CD14-positive monocyte (primary cell): ENCODE results near the gene C1QTNF3. TPM values are rescaled to one million over a fixed set of nuclear protein-coding genes. Genes with fewer than 3 reads are reported as not detected.
A peak's percentile ranks its signal among the peaks of the same experiment; 100 is the strongest.

Experiments used
- DNase-seq, 3 donors: peaks; one replicate each; pipeline ENCODE4 v3.0.0-alpha.2; 2011 to 2022
- H2AFZ ChIP-seq: 2 replicates; pipeline ENCODE4 v1.6.0; 2012; ENCODE audit warnings: mild to moderate bottlenecking, low read depth, low read length, inconsistent platforms; ENCODE audit not compliant: insufficient read depth, poor library complexity, severe bottlenecking
- H3K27ac ChIP-seq, 2 donors: 1 replicate in 1 of 2; 2 replicates in 1 of 2; pipeline ENCODE4 v1.5.1; 2012 to 2013; ENCODE audit warnings: low read length in 2 of 2, control low read depth in 1 of 2, inconsistent platforms in 1 of 2, low read depth in 1 of 2, mild to moderate bottlenecking in 1 of 2
- H3K27me3 ChIP-seq, 2 donors: one replicate each; pipeline versions ENCODE4 v1.6.0 to v1.6.1; 2011 to 2013; ENCODE audit warnings: low read length in 2 of 2; ENCODE audit not compliant: control insufficient read depth in 2 of 2, insufficient read depth in 2 of 2
- H3K36me3 ChIP-seq, 2 donors: replicated peaks in 1 of 2; 1 replicate in 1 of 2; 2 replicates in 1 of 2; pipeline versions ENCODE4 v1.5.1 to v1.6.1; 2012 to 2013; ENCODE audit warnings: low read length in 2 of 2, control low read depth in 1 of 2, inconsistent platforms in 1 of 2, mild to moderate bottlenecking in 1 of 2; ENCODE audit not compliant: insufficient read depth in 2 of 2, control insufficient read depth in 1 of 2
- H3K4me1 ChIP-seq, 2 donors: 1 replicate in 1 of 2; 2 replicates in 1 of 2; pipeline versions ENCODE4 v1.5.1 to v1.6.1; 2012 to 2013; ENCODE audit warnings: low read length in 2 of 2, control low read depth in 1 of 2, inconsistent platforms in 1 of 2, mild to moderate bottlenecking in 1 of 2, moderate library complexity in 1 of 2; ENCODE audit not compliant: insufficient read depth in 2 of 2, control insufficient read depth in 1 of 2
- H3K4me2 ChIP-seq: replicated peaks from 2 replicates; pipeline ENCODE3; 2012; ENCODE audit warnings: low read length, moderate library complexity, mild to moderate bottlenecking; ENCODE audit not compliant: poor library complexity, severe bottlenecking; ENCODE audit errors: extremely low read depth
- H3K4me3 ChIP-seq, 3 experiments: fragments of 200-600 bp in 1 of 3; sonication (generic) in 1 of 3; replicated peaks in 1 of 3; 1 replicate in 2 of 3; 2 replicates in 1 of 3; pipeline ENCODE4 v1.5.1; 2011 to 2013; ENCODE audit warnings: low read length in 3 of 3, mild to moderate bottlenecking in 3 of 3, control low read depth in 2 of 3, low read depth in 2 of 3, inconsistent platforms in 1 of 3, moderate library complexity in 1 of 3
- H3K79me2 ChIP-seq: 2 replicates; pipeline ENCODE4 v1.6.0; 2012; ENCODE audit warnings: mild to moderate bottlenecking, control low read depth, inconsistent platforms, low read length, moderate library complexity; ENCODE audit not compliant: insufficient read depth
- H3K9ac ChIP-seq: 2 replicates; pipeline ENCODE4 v1.6.0; 2017; ENCODE audit warnings: low read length, mild to moderate bottlenecking; ENCODE audit not compliant: insufficient read depth, poor library complexity, severe bottlenecking
- H3K9me3 ChIP-seq, 2 donors: replicated peaks in 1 of 2; 1 replicate in 1 of 2; 2 replicates in 1 of 2; pipeline versions ENCODE4 v1.5.1 to v1.6.1; 2012 to 2013; ENCODE audit warnings: low read length in 2 of 2, control low read depth in 1 of 2; ENCODE audit not compliant: control insufficient read depth in 1 of 2, insufficient read depth in 1 of 2
- H4K20me1 ChIP-seq: 2 replicates; pipeline ENCODE4 v1.6.0; 2012; ENCODE audit warnings: mild to moderate bottlenecking, low read length, control low read depth, moderate library complexity; ENCODE audit not compliant: insufficient read depth
- H3K27ac Mint-ChIP-seq, 7 donors: one replicate each; pipeline ENCODE4 v1.8.0; 2020; ENCODE audit warnings: mild to moderate bottlenecking in 7 of 7, mixed read lengths in 7 of 7, moderate library complexity in 6 of 7, inconsistent platforms in 2 of 7
- H3K27me3 Mint-ChIP-seq, 3 donors: one replicate each; pipeline ENCODE4 v1.8.0; 2021 to 2022; ENCODE audit warnings: low read depth in 3 of 3, mild to moderate bottlenecking in 3 of 3, mixed read lengths in 3 of 3, moderate library complexity in 3 of 3, inconsistent platforms in 1 of 3
- H3K36me3 Mint-ChIP-seq, 2 donors: one replicate each; pipeline ENCODE4 v1.8.0; 2020; ENCODE audit warnings: mixed read lengths in 2 of 2, inconsistent platforms in 1 of 2, mild to moderate bottlenecking in 1 of 2
- H3K4me1 Mint-ChIP-seq: one replicate; pipeline ENCODE4 v1.8.0; 2020; ENCODE audit warnings: mild to moderate bottlenecking, mixed read lengths
- H3K4me3 Mint-ChIP-seq, 2 donors: one replicate each; pipeline ENCODE4 v1.8.0; 2020; ENCODE audit warnings: mild to moderate bottlenecking in 2 of 2, mixed read lengths in 2 of 2, moderate library complexity in 1 of 2
- H3K9me3 Mint-ChIP-seq, 7 donors: one replicate each; pipeline ENCODE4 v1.8.0; 2020 to 2022; ENCODE audit warnings: mixed read lengths in 7 of 7, mild to moderate bottlenecking in 6 of 7, moderate library complexity in 6 of 7, inconsistent platforms in 2 of 7
- CTCF ChIP-seq: fragments of 200-600 bp; IDR thresholded peaks from one replicate; pipeline ENCODE4 v1.8.0; 2022; ENCODE audit warnings: antibody characterized with exemption, mild to moderate bottlenecking
- WGBS: methylation state at CpG from one replicate; pipeline ENCODE4 v1.1.5; 2013; ENCODE audit warnings: missing lambda C conversion rate; ENCODE audit not compliant: insufficient coverage; 5-methylcytosine and 5-hydroxymethylcytosine counted together
- intact Hi-C, 2 donors: fragments of 100-400 bp; cut with micrococcal nuclease; formaldehyde crosslinking; loops; one replicate each; pipeline versions ENCODE4 v1.15.0 to v1.15.1; 2023
- polyA plus RNA-seq, 3 donors: library from polyadenylated mRNA; depleted of rRNA in 1 of 3; unstranded in 2 of 3; stranded (reverse) in 1 of 3; fragments of 300-500 nt in 2 of 3; fragments of >200 nt in 1 of 3; fragmentation: Illumina TruSeq in 2 of 3; gene quantifications; 1 replicate in 2 of 3; 2 replicates in 1 of 3; pipeline ENCODE4 v1.2.3, GENCODE V29; 2012 to 2021

C1QTNF3 gene
- polyA plus RNA-seq, 3 donors, result 1.5 TPM; not detected in 2

GRCh38 chr5:34009610-34010009, 33.4 kb downstream of the C1QTNF3 start:
- no peaks in the 10 kb centered on the region for H3K9me3 ChIP-seq
- Mint-ChIP-seq H3K4me3 (no peak overlapping the region), H3K36me3 (peaks cover 0 to 5% of the 10 kb centered on the region in 2 donors), H3K4me1 (peaks cover 19% of the 10 kb centered on the region), H3K27me3 (peaks cover 0 to 3% (median 2%) of the 10 kb centered on the region in 3 donors), H3K27ac (no peak overlapping the region), H3K9me3 (peaks cover 0 to 5% (median 0%) of the 10 kb centered on the region in 7 donors)
- no peak for DNase-seq
- H3K27ac ChIP-seq, result no peak overlapping the region
- intact Hi-C loops, result no loop called here
- no peaks in the 10 kb centered on the region for H3K27me3 ChIP-seq
- no peak overlapping the region for H3K4me2 ChIP-seq
- H3K4me1 ChIP-seq, result peaks cover 13 to 16% of the 10 kb centered on the region in 2 donors
- no CpG with 5 or more reads among the region's 1 CpG for WGBS
- no peaks in the 10 kb centered on the region for H3K36me3 ChIP-seq
- H3K9ac ChIP-seq, result no peak overlapping the region
- no peak overlapping the region for H3K4me3 ChIP-seq
- no peaks in the 10 kb centered on the region for H3K79me2 ChIP-seq
- no peaks in the 10 kb centered on the region for H4K20me1 ChIP-seq
- peak overlapping the region; percentile 95 for H2AFZ ChIP-seq
- TF ChIP-seq CTCF, result no peak

GRCh38 chr5:34008802-34009201, 34.2 kb downstream of the C1QTNF3 start:
- peaks cover 0 to 10% of the 10 kb centered on the region in 2 donors for H3K36me3 Mint-ChIP-seq
- H3K79me2 ChIP-seq, result no peaks in the 10 kb centered on the region
- peak overlapping the region; percentile 92 to 98 (median 96) for H3K4me3 ChIP-seq
- WGBS, result no CpG with 5 or more reads among the region's 1 CpG
- no peaks in the 10 kb centered on the region for H3K27me3 ChIP-seq
- TF ChIP-seq CTCF, result no peak
- peak overlapping the region; percentile 95 for H2AFZ ChIP-seq
- H3K4me3 Mint-ChIP-seq, result peak overlapping the region; percentile 92 to 96
- peaks cover 0 to 3% of the 10 kb centered on the region in 2 donors for H3K36me3 ChIP-seq
- H3K27ac ChIP-seq, result peak overlapping the region in 1 of 2 donors; percentile 88
- H3K9me3 Mint-ChIP-seq, result peaks cover 0 to 5% (median 0%) of the 10 kb centered on the region in 7 donors
- H3K9me3 ChIP-seq, result no peaks in the 10 kb centered on the region
- H3K4me1 ChIP-seq, result peaks cover 13 to 16% of the 10 kb centered on the region in 2 donors
- no peaks in the 10 kb centered on the region for H4K20me1 ChIP-seq
- peaks cover 0 to 3% (median 2%) of the 10 kb centered on the region in 3 donors for H3K27me3 Mint-ChIP-seq
- DNase-seq, result no peak
- H3K4me1 Mint-ChIP-seq, result peaks cover 19% of the 10 kb centered on the region
- peak overlapping the region in 5 of 7 donors; percentile 23 to 86 (median 79) for H3K27ac Mint-ChIP-seq
- intact Hi-C loops, result no loop called here
- peak overlapping the region; percentile 71 for H3K9ac ChIP-seq
- peak overlapping the region; percentile 82 for H3K4me2 ChIP-seq
